ENCODE measurements around the gene SF3B2. TPM values are rescaled to one million over a fixed set of nuclear protein-coding genes. Genes with fewer than 3 reads are reported as not detected.

The SF3B2 gene
- total and polyA plus RNA-seq, 2 donors (not counting 1 experiment from before 2014, with no cell fraction given), result 139 to 205 TPM

GRCh38 chr11:66002648-66003225, 49.4 kb upstream of the SF3B2 start:
- peak overlapping the region; percentile 97 for H3K9ac ChIP-seq (ENCODE audit: low read length)
- peak overlapping the region; percentile 85 for H3K4me2 ChIP-seq (replicated peaks; ENCODE audit: low read depth, low read length, poor library complexity, severe bottlenecking)
- no peaks in the 10 kb centered on the region for H3K9me3 ChIP-seq (ENCODE audit: control extremely low read depth in 1 of 3, control insufficient read depth in 2 of 3, insufficient read depth in 1 of 3, low read length in 2 of 3)
- peaks cover 16 to 25% of the 10 kb centered on the region in 2 donors for H3K4me1 ChIP-seq (ENCODE audit: control insufficient read depth in 2 of 2, insufficient read depth in 2 of 2, low read length in 2 of 2)
- peak; percentile 71 for ATAC-seq (ENCODE audit: low read depth)
- H3K36me3 ChIP-seq (replicated peaks in 1 of 2; ENCODE audit: control extremely low read depth in 1 of 2, control insufficient read depth in 1 of 2, extremely low read depth in 1 of 2, insufficient read depth in 2 of 2, low read length in 1 of 2), result peaks cover 1 to 49% of the 10 kb centered on the region in 2 experiments
- intact Hi-C loops (cut with micrococcal nuclease), result loop anchor here (1.0 to 5.0 kb wide), 10 partner anchors 13 to 430 kb away; partner anchors contain the start of genes C11orf68, DRAP1, FAM89B and FIBP
- no peak for TF ChIP-seq CTCF (IDR thresholded peaks at IDR 0.05)
- TF ChIP-seq EZH2 (IDR thresholded peaks at IDR 0.05; ENCODE audit: borderline replicate concordance, insufficient read depth, low read depth, low read length, poor library complexity, severe bottlenecking), result no peak
- Mint-ChIP-seq H3K9me3 (ENCODE audit: insufficient read depth) (no peaks in the 10 kb centered on the region), H3K27me3 (no peaks in the 10 kb centered on the region), H3K27ac (peak overlapping the region; percentile 99), H3K4me3 (peak overlapping the region; percentile 98), H3K4me1 (peaks cover 34% of the 10 kb centered on the region)
- DNase-seq, result no peak
- ChIA-PET CTCF (interaction anchor here (0.6 to 1.5 kb wide), 11 partner anchors 13 to 223 kb away, joined by 3 to 11 read pairs (median 5); partner anchors contain the start of genes CATSPER1, FIBP, MUS81 and SART1), POLR2A (interaction anchor here (0.6 to 1.5 kb wide), 15 partner anchors 41 to 885 kb away, joined by 3 to 12 read pairs (median 5); partner anchors contain the start of genes CCDC85B, CFL1, FIBP and MUS81)
- under 1% methylated on average over 36 of the region's 40 CpGs for WGBS (ENCODE audit: insufficient coverage)
- peak overlapping the region; percentile 88 for H2AFZ ChIP-seq (ENCODE audit: insufficient read depth, low read depth, low read length, poor library complexity, severe bottlenecking)
- H3K4me3 ChIP-seq (ENCODE audit: control extremely low read depth in 1 of 5, extremely low read depth in 1 of 5, insufficient read depth in 1 of 5, low read depth in 2 of 5, low read length in 4 of 5), result peak overlapping the region; percentile 75 to 100 (median 85)
- no peaks in the 10 kb centered on the region for H3K27me3 ChIP-seq (replicated peaks in 1 of 4; ENCODE audit: control extremely low read depth in 1 of 4, control insufficient read depth in 3 of 4, insufficient read depth in 4 of 4, low read length in 3 of 4)
- peaks cover 46% of the 10 kb centered on the region for H3K79me2 ChIP-seq (ENCODE audit: control insufficient read depth, insufficient read depth, low read length)
- peak overlapping the region; percentile 89 to 94 for H3K27ac ChIP-seq (ENCODE audit: low read length in 2 of 2)
- peaks cover 65% of the 10 kb centered on the region for H4K20me1 ChIP-seq (ENCODE audit: control insufficient read depth, insufficient read depth, low read length, poor library complexity, severe bottlenecking)

GRCh38 chr11:66003291-66003690, 48.9 kb upstream of the SF3B2 start:
- H3K4me2 ChIP-seq (replicated peaks; ENCODE audit: low read depth, low read length, poor library complexity, severe bottlenecking), result peak overlapping the region; percentile 85
- Mint-ChIP-seq H3K27ac (peak overlapping the region; percentile 90), H3K4me1 (peaks cover 34% of the 10 kb centered on the region), H3K4me3 (peak overlapping the region; percentile 98), H3K27me3 (no peaks in the 10 kb centered on the region), H3K9me3 (ENCODE audit: insufficient read depth) (no peaks in the 10 kb centered on the region)
- POLR2A ChIA-PET, result interaction anchor here (0.7 to 1.5 kb wide), 5 partner anchors 49 to 542 kb away, joined by 3 to 8 read pairs (median 8); partner anchors contain the start of genes CCDC85B, SF3B2, SNX32 and ZDHHC24
- H3K79me2 ChIP-seq (ENCODE audit: control insufficient read depth, insufficient read depth, low read length), result peaks cover 46% of the 10 kb centered on the region
- H3K36me3 ChIP-seq (replicated peaks in 1 of 2; ENCODE audit: control extremely low read depth in 1 of 2, control insufficient read depth in 1 of 2, extremely low read depth in 1 of 2, insufficient read depth in 2 of 2, low read length in 1 of 2), result peaks cover 1 to 44% of the 10 kb centered on the region in 2 experiments
- DNase-seq, result no peak
- intact Hi-C loops (cut with micrococcal nuclease), result loop anchor here (2.0 to 5.0 kb wide), 2 partner anchors 42 to 431 kb away; partner anchors contain the start of genes FAM89B and ZNRD2
- H4K20me1 ChIP-seq (ENCODE audit: control insufficient read depth, insufficient read depth, low read length, poor library complexity, severe bottlenecking), result peaks cover 60% of the 10 kb centered on the region
- H3K4me1 ChIP-seq (ENCODE audit: control insufficient read depth in 2 of 2, insufficient read depth in 2 of 2, low read length in 2 of 2), result peaks cover 16 to 25% of the 10 kb centered on the region in 2 donors
- peak overlapping the region; percentile 97 for H3K9ac ChIP-seq (ENCODE audit: low read length)
- WGBS (ENCODE audit: insufficient coverage), result 83% methylated on average over 6 of the region's 6 CpGs
- CTCF ChIA-PET, result interaction anchor here (1.2 to 1.5 kb wide), 7 partner anchors 13 to 143 kb away, joined by 3 to 11 read pairs (median 7); partner anchors contain the start of genes CATSPER1, FIBP, MUS81 and SART1
- TF ChIP-seq EZH2 (IDR thresholded peaks at IDR 0.05; ENCODE audit: borderline replicate concordance, insufficient read depth, low read depth, low read length, poor library complexity, severe bottlenecking), result no peak
- no peak for TF ChIP-seq CTCF (IDR thresholded peaks at IDR 0.05)
- H3K4me3 ChIP-seq (ENCODE audit: control extremely low read depth in 1 of 5, extremely low read depth in 1 of 5, insufficient read depth in 1 of 5, low read depth in 2 of 5, low read length in 4 of 5), result peak overlapping the region in 4 of 5 experiments; percentile 75 to 100 (median 90)
- no peaks in the 10 kb centered on the region for H3K27me3 ChIP-seq (replicated peaks in 1 of 4; ENCODE audit: control extremely low read depth in 1 of 4, control insufficient read depth in 3 of 4, insufficient read depth in 4 of 4, low read length in 3 of 4)
- H3K27ac ChIP-seq (ENCODE audit: low read length in 2 of 2), result peak overlapping the region; percentile 89 to 94
- no peak for ATAC-seq (ENCODE audit: low read depth)
- H2AFZ ChIP-seq (ENCODE audit: insufficient read depth, low read depth, low read length, poor library complexity, severe bottlenecking), result no peak overlapping the region
- H3K9me3 ChIP-seq (ENCODE audit: control extremely low read depth in 1 of 3, control insufficient read depth in 2 of 3, insufficient read depth in 1 of 3, low read length in 2 of 3), result no peaks in the 10 kb centered on the region
